Parathyroid adenoma (tissue), 2 donors: Measurements from ENCODE around the gene HSP90AB1.

Experiments used
- H2AFZ ChIP-seq: fragments of 300-600 bp; sonication (generic); one replicate; pipeline ENCODE4 v1.7.0; 2017; ENCODE audit warnings: antibody characterized with exemption, mild to moderate bottlenecking
- H3K27ac ChIP-seq: fragments of 300-600 bp; sonication (generic); one replicate; pipeline ENCODE4 v1.7.0; 2017
- H3K27me3 ChIP-seq: fragments of 300-600 bp; sonication (generic); one replicate; pipeline ENCODE4 v1.7.0; 2017; ENCODE audit warnings: low read length; ENCODE audit not compliant: control insufficient read depth, insufficient read depth
- H3K36me3 ChIP-seq: fragments of 300-600 bp; sonication (generic); one replicate; pipeline ENCODE4 v1.7.0; 2017; ENCODE audit warnings: low read length; ENCODE audit not compliant: control insufficient read depth, insufficient read depth
- H3K4me1 ChIP-seq: fragments of 300-600 bp; sonication (generic); one replicate; pipeline ENCODE4 v1.7.0; 2017; ENCODE audit warnings: control low read depth
- H3K4me2 ChIP-seq: fragments of 300-600 bp; sonication (generic); one replicate; pipeline ENCODE4 v1.7.0; 2017; ENCODE audit warnings: low read length
- H3K4me3 ChIP-seq: fragments of 300-600 bp; sonication (generic); one replicate; pipeline ENCODE4 v1.7.0; 2017; ENCODE audit warnings: low read depth, low read length
- H3K79me2 ChIP-seq: fragments of 300-600 bp; sonication (generic); one replicate; pipeline ENCODE4 v1.7.0; 2017; ENCODE audit warnings: control low read depth
- H3K9ac ChIP-seq: fragments of 300-600 bp; sonication (generic); one replicate; pipeline ENCODE4 v1.7.0; 2017; ENCODE audit warnings: mild to moderate bottlenecking
- H3K9me3 ChIP-seq: fragments of 300-600 bp; sonication (generic); one replicate; pipeline ENCODE4 v1.7.0; 2017; ENCODE audit warnings: low read length; ENCODE audit not compliant: control insufficient read depth
- CTCF ChIP-seq: fragments of 300-600 bp; sonication (generic); IDR thresholded peaks from one replicate; pipeline ENCODE4 v1.7.0; 2017; ENCODE audit warnings: antibody characterized with exemption, mild to moderate bottlenecking
- donor health status: primary hyperparathyroidism.

HSP90AB1 gene

DNA sequence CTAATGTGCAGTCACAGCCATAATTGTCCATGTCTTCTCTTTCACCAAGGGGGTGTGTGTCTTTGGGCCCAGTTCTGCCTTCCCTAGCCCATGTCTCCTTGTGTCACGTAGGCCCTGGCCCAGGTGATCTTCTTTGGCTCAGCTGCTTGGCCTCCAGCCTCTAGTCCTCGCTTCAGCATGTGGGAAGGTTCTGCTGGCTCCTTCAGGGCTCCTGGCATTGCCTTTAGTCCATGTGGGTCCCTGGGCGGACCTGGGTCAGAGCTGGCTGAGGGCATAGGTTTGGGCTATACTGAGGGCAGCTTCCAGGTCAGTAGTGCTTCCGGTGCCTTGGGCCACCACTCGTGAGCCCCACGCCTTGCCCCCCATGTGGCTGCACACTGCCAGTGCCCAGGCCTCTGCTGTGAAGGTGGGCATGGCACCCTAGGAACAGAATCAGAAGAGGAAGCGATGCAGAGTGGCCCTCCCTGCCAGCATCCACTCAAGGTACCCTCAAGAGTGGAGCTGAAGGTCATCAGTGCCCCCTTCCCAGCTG, 53.5 kb downstream of the HSP90AB1 start:
- no peaks in the 10 kb centered on the region for H3K4me1 ChIP-seq
- H3K9me3 ChIP-seq, result no peaks in the 10 kb centered on the region
- H3K4me2 ChIP-seq, result no peak overlapping the region
- no peaks in the 10 kb centered on the region for H3K79me2 ChIP-seq
- no peaks in the 10 kb centered on the region for H3K36me3 ChIP-seq
- no peak overlapping the region for H2AFZ ChIP-seq
- TF ChIP-seq CTCF, result no peak
- H3K4me3 ChIP-seq, result no peak overlapping the region
- H3K9ac ChIP-seq, result no peak overlapping the region
- no peaks in the 10 kb centered on the region for H3K27me3 ChIP-seq
- H3K27ac ChIP-seq, result no peak overlapping the region

DNA sequence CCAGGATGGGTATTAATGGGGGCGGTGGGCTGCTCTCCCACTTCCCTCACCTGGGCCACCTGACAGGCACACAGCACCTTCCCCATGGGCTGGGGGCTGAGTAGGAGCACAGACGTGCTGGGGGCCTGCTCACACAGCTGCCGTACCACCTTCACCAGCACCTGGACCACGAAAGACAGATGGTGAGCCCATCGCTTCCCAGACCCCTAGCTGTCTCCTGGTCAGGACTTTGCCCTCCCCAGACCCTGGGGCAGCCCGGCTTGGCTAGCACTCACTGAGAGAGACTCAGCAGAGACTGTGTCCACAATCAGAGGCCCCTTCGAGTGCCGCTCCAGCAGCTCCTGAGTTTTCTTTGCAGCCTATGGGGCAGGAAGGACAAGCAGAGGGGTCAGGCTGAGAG, 54.2 kb downstream of the HSP90AB1 start:
- TF ChIP-seq CTCF, result no peak
- H3K36me3 ChIP-seq, result no peaks in the 10 kb centered on the region
- H3K27me3 ChIP-seq, result no peaks in the 10 kb centered on the region
- no peak overlapping the region for H2AFZ ChIP-seq
- H3K79me2 ChIP-seq, result no peaks in the 10 kb centered on the region
- no peak overlapping the region for H3K4me2 ChIP-seq
- no peak overlapping the region for H3K27ac ChIP-seq
- H3K4me3 ChIP-seq, result no peak overlapping the region
- no peak overlapping the region for H3K9ac ChIP-seq
- no peaks in the 10 kb centered on the region for H3K9me3 ChIP-seq
- no peaks in the 10 kb centered on the region for H3K4me1 ChIP-seq

- TF ChIP-seq CTCF, result no peak
- H3K4me2 ChIP-seq, result no peak overlapping the region
- H3K79me2 ChIP-seq, result no peaks in the 10 kb centered on the region
- no peaks in the 10 kb centered on the region for H3K27me3 ChIP-seq
- no peak overlapping the region for H3K9ac ChIP-seq
- H3K27ac ChIP-seq, result no peak overlapping the region
- H3K4me3 ChIP-seq, result no peak overlapping the region
- H3K36me3 ChIP-seq, result no peaks in the 10 kb centered on the region
- no peaks in the 10 kb centered on the region for H3K9me3 ChIP-seq
- no peaks in the 10 kb centered on the region for H3K4me1 ChIP-seq
- H2AFZ ChIP-seq, result no peak overlapping the region
Measured at GRCh38 chr6:44301782-44302564, 55.1 kb downstream of the HSP90AB1 start.

GRCh38 chr6:44302856-44303255, 56.0 kb downstream of the HSP90AB1 start:
- H3K4me3 ChIP-seq, result no peak overlapping the region
- no peaks in the 10 kb centered on the region for H3K27me3 ChIP-seq
- no peaks in the 10 kb centered on the region for H3K9me3 ChIP-seq
- no peak overlapping the region for H3K4me2 ChIP-seq
- H3K79me2 ChIP-seq, result no peaks in the 10 kb centered on the region
- H2AFZ ChIP-seq, result no peak overlapping the region
- no peaks in the 10 kb centered on the region for H3K4me1 ChIP-seq
- H3K27ac ChIP-seq, result no peak overlapping the region
- TF ChIP-seq CTCF, result no peak
- no peaks in the 10 kb centered on the region for H3K36me3 ChIP-seq
- H3K9ac ChIP-seq, result no peak overlapping the region
